GM13977 (cell line): Measurements from ENCODE around the gene BCAP29.

Source experiments
- DNase-seq: peaks from one replicate; pipeline ENCODE4 v3.0.0; 2012; ENCODE audit warnings: low spot score
- CTCF ChIP-seq: IDR thresholded peaks from 2 replicates; pipeline ENCODE4 v1.5.1; 2012; ENCODE audit warnings: mild to moderate bottlenecking, control low read depth; ENCODE audit not compliant: insufficient read depth; ENCODE audit errors: extremely low read depth, missing control alignments
- in situ Hi-C: fragments of 300-500 bp; cut with MboI; formaldehyde crosslinking; loops from one replicate; pipeline ENCODE4 v1.12.0; 2022; ENCODE audit warnings: low sequenced_read_pairs, low pct_unique_long_range_greater_than_20kb, mixed read lengths, inconsistent platforms; ENCODE audit not compliant: unreplicated experiment

BCAP29 gene

GRCh38 chr7:107643407-107643806, 63.4 kb downstream of the BCAP29 start:
- in situ Hi-C loops: no loop called here
- DNase-seq: no peak
- TF ChIP-seq CTCF: no peak

- in situ Hi-C loops: no loop called here
- DNase-seq: no peak
- TF ChIP-seq CTCF: no peak
Measured at GRCh38 chr7:107643938-107644308, 63.9 kb downstream of the BCAP29 start.

GRCh38 chr7:107644309-107644974, 64.4 kb downstream of the BCAP29 start:
- no peak for DNase-seq

GRCh38 chr7:107652642-107653041, 72.6 kb downstream of the BCAP29 start:
- DNase-seq: no peak

More at GRCh38 chr7:107644309-107644974, 64.4 kb downstream of the BCAP29 start:
- in situ Hi-C loops: no loop called here
- TF ChIP-seq CTCF: no peak

GRCh38 chr7:107658467-107658866, 78.4 kb downstream of the BCAP29 start:
- no peak for DNase-seq
- TF ChIP-seq CTCF: no peak
- in situ Hi-C loops: no loop called here

More at GRCh38 chr7:107652642-107653041, 72.6 kb downstream of the BCAP29 start:
- TF ChIP-seq CTCF: no peak
- in situ Hi-C loops: no loop called here

- peak; percentile 30 for DNase-seq
- in situ Hi-C loops: no loop called here
- TF ChIP-seq CTCF: no peak
Measured at GRCh38 chr7:107659666-107660065, 79.6 kb downstream of the BCAP29 start.
